Colonic mucosa (tissue), 4 donors: ENCODE data around the gene TIMM44. TPM values are rescaled to one million over a fixed set of nuclear protein-coding genes. Genes with fewer than 3 reads are reported as not detected.
"Not testable (repeated sequence)": the region's sequence is repeated elsewhere in the genome, so short reads cannot be mapped to it uniquely, and the experiment has no call there.

ENCODE experiments used
- DNase-seq: peaks from one replicate; pipeline ENCODE4 v3.0.0-alpha.2; 2020
- H3K27ac ChIP-seq: fragments of 200-600 bp; one replicate; pipeline ENCODE4 v1.8.0; 2021
- H3K27me3 ChIP-seq: fragments of 200-600 bp; one replicate; pipeline ENCODE4 v1.8.0; 2021
- H3K36me3 ChIP-seq: fragments of 200-600 bp; one replicate; pipeline ENCODE4 v1.8.0; 2021
- H3K4me1 ChIP-seq: fragments of 200-600 bp; one replicate; pipeline ENCODE4 v1.8.0; 2021; ENCODE audit warnings: mild to moderate bottlenecking
- H3K4me3 ChIP-seq: fragments of 200-600 bp; one replicate; pipeline ENCODE4 v1.8.0; 2021
- H3K9ac ChIP-seq, 2 donors: one replicate each; pipeline ENCODE4 v1.7.0; 2013; ENCODE audit warnings: control low read depth in 2 of 2, low read depth in 2 of 2, low read length in 2 of 2
- H3K9me3 ChIP-seq: fragments of 200-600 bp; one replicate; pipeline ENCODE4 v1.8.0; 2021
- intact Hi-C: fragments of 100-400 bp; cut with DNase I; formaldehyde crosslinking; loops from one replicate; pipeline ENCODE4 v1.14.1; 2022
- total RNA-seq, 2 donors: library from RNA; stranded (reverse); fragmentation: NEBNext Ultra II Directional in 1 of 2; extraction: Animal tissue kit (Norgen Biotek cat#: 25700) in 1 of 2; gene quantifications; one replicate each; pipeline ENCODE4 v1.2.1, GENCODE V29; 2021
- TF ChIP-seq, protein P1 (sequence below): fragments of 200-600 bp; IDR thresholded peaks from one replicate; pipeline ENCODE4 v1.8.0; 2022; ENCODE audit warnings: antibody characterized with exemption, mild to moderate bottlenecking
- donor health status: healthy.
- donor health status: DM: no; HTN: no; CAD: no.
- donor health status: DM: no; HTN: no; CAD: no.

The TIMM44 gene
- total RNA-seq, 2 donors from 2014 or later = 50.8 to 118 TPM

DNA sequence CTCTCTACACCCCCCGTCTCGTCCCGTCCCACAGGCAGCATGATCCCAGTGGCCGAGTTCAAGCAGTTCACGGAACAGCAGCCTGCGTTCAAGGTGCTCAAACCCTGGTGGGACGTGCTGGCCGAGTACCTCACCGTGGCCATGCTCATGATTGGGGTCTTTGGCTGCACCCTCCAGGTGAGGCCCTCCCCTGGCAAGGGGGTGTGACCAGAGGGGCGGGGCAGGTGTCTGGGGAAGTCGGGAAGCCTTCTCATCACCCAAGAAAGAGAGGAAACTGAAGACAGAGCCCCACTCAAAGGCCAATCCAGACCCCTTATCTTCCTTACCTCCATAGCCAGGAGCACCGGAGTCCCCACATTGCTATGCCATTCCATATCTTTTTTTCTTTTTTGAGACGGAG lies 47.9 kb downstream of the TIMM44 start:
- TF ChIP-seq, protein P1, sequence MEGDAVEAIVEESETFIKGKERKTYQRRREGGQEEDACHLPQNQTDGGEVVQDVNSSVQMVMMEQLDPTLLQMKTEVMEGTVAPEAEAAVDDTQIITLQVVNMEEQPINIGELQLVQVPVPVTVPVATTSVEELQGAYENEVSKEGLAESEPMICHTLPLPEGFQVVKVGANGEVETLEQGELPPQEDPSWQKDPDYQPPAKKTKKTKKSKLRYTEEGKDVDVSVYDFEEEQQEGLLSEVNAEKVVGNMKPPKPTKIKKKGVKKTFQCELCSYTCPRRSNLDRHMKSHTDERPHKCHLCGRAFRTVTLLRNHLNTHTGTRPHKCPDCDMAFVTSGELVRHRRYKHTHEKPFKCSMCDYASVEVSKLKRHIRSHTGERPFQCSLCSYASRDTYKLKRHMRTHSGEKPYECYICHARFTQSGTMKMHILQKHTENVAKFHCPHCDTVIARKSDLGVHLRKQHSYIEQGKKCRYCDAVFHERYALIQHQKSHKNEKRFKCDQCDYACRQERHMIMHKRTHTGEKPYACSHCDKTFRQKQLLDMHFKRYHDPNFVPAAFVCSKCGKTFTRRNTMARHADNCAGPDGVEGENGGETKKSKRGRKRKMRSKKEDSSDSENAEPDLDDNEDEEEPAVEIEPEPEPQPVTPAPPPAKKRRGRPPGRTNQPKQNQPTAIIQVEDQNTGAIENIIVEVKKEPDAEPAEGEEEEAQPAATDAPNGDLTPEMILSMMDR = no peak
- Histone ChIP-seq H3K9me3 (no peaks in the 10 kb centered on the region), H3K4me3 (no peak overlapping the region), H3K36me3 (no peaks in the 10 kb centered on the region), H3K9ac (no peak overlapping the region), H3K27me3 (no peaks in the 10 kb centered on the region), H3K4me1 (no peaks in the 10 kb centered on the region), H3K27ac (no peak overlapping the region)
- no peak for DNase-seq
- intact Hi-C loops = no loop called here

GRCh38 chr19:7894612-7895309 lies 48.7 kb downstream of the TIMM44 start:
- Histone ChIP-seq H3K4me1 (no peaks in the 10 kb centered on the region), H3K27ac (no peak overlapping the region), H3K36me3 (no peaks in the 10 kb centered on the region), H3K27me3 (no peaks in the 10 kb centered on the region), H3K9me3 (no peaks in the 10 kb centered on the region), H3K4me3 (no peak overlapping the region), H3K9ac (no peak overlapping the region)
- peak; percentile 65 for DNase-seq
- intact Hi-C loops = no loop called here
- TF ChIP-seq, protein P1 = no peak

- H3K27me3 ChIP-seq, intact Hi-C loops, DNase-seq, H3K36me3 ChIP-seq, H3K9me3 ChIP-seq, H3K9ac ChIP-seq, H3K4me1 ChIP-seq, H3K4me3 ChIP-seq, H3K27ac ChIP-seq: not testable (repeated sequence)
These were observed 49.9 kb downstream of the TIMM44 start for GRCh38 chr19:7893362-7894101.

- TF ChIP-seq, protein P1 = no peak
- DNase-seq = no peak
- Histone ChIP-seq H3K4me1 (peaks cover 8% of the 10 kb centered on the region), H3K9me3 (no peaks in the 10 kb centered on the region), H3K27ac (no peak overlapping the region), H3K36me3 (no peaks in the 10 kb centered on the region), H3K9ac (peak overlapping the region; percentile 34 to 58), H3K27me3 (peaks cover 5% of the 10 kb centered on the region), H3K4me3 (peak overlapping the region; percentile 53)
- intact Hi-C loops = no loop called here
These were observed 54.6 kb downstream of the TIMM44 start for GRCh38 chr19:7888826-7889217.

GRCh38 chr19:7888145-7888825 lies 55.2 kb downstream of the TIMM44 start, which contains the start of gene LRRC8E:
TSS of gene LRRC8E (plus strand) at chr19:7888510. CDS start at chr19:7895604, 7,094 bp downstream.
- Histone ChIP-seq H3K9me3 (no peaks in the 10 kb centered on the region), H3K4me3 (peak within 1 kb of the TSS; percentile 53), H3K27me3 (peaks cover 5% of the 10 kb centered on the region), H3K4me1 (peaks cover 8% of the 10 kb centered on the region), H3K27ac (no peak within 1 kb of the TSS), H3K9ac (peak within 1 kb of the TSS; percentile 34 to 58), H3K36me3 (no peaks in the 10 kb centered on the region)
- DNase-seq = peak; percentile 77
- TF ChIP-seq, protein P1 = no peak
- intact Hi-C loops = no loop called here
